ENCODE data around the gene NDRG3.

The NDRG3 gene

DNA sequence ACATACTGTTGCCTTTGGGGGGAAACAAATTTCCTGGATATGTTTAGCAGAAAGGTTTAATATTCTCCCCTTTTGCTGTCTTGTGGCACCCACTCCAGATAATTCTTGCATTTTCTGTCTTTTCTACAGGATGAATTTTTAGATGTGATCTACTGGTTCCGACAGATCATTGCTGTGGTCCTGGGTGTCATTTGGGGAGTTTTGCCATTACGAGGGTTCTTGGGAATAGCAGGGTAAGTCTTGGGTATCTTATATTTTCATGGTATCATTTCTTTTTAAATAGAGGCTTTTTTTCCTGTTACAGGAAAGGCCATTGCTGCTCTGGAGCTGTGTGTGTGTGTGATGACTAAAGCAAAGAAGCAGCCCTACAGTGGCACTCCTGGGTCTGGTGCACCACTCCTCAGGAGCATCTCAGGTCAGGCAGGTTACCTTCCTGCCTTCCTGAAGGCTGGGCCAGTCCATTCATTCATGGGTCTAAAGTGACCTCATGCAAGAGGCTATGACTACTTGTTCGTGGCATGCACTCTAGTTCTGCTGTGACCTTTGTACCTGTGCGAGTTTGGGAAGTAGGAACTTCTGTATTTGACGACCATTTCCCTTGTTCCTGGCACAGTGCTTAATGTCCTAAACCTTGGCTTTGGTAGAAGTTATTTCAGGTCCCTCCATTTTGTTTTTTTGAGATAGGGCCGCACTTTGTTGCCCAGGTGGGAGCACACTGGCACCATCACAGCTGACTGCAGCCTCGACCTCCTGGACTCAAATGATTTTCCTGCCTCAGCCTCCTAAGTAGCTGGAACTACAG lies 138.1 kb downstream of the NDRG3 start:
- TF ChIP-seq POLR2A (IDR thresholded peaks at IDR 0.05; ENCODE audit: low read depth, low read length): no peak
- FAIRE-seq: no peak
- DNase-seq (ENCODE audit: insufficient read length, low spot score): no peak

- FAIRE-seq: no peak
Observed at GRCh38 chr20:36606158-36607066, 139.5 kb downstream of the NDRG3 start.

GRCh38 chr20:36605399-36606157 lies 140.3 kb downstream of the NDRG3 start, which contains the start of gene RAB5IF:
Gene RAB5IF (plus strand): TSS chr20:36605779. CDS start chr20:36605952, 173 bp downstream.
- FAIRE-seq: no peak

More at GRCh38 chr20:36606158-36607066, 139.5 kb downstream of the NDRG3 start:
- no peak for TF ChIP-seq POLR2A (IDR thresholded peaks at IDR 0.05; ENCODE audit: low read depth, low read length)
- DNase-seq (ENCODE audit: insufficient read length, low spot score): no peak

DNA sequence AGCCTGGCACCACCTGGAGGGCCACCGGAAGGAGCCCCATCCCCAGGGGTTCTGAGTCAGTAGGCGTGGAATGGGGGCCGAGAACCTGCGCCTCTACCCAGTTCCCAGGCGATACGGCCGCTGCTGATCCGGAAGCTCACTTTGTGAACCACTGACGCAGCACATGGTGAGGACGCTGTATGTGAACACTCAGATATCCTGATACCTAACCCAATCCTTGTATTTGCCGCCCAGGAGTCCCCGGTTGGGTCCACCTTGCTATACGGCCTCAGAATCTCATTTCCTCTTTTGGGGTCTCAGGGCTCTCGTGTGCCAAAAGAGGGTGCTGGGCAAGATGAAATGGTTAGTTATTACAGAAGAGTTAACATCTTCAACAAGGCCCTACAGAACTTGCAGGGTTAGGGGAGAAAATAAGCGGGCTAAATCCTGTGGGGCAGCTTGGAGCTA lies 140.9 kb downstream of the NDRG3 start:
- no peak for TF ChIP-seq POLR2A (IDR thresholded peaks at IDR 0.05; ENCODE audit: low read depth, low read length)
- FAIRE-seq (no peak), DNase-seq (ENCODE audit: insufficient read length, low spot score) (no peak)

More at GRCh38 chr20:36605399-36606157, 140.3 kb downstream of the NDRG3 start, which contains the start of gene RAB5IF:
- DNase-seq (ENCODE audit: insufficient read length, low spot score): peak; percentile 93
- peak; percentile 89 for TF ChIP-seq POLR2A (IDR thresholded peaks at IDR 0.05; ENCODE audit: low read depth, low read length)
